Pancreas (tissue), 10 donors: Measurements from ENCODE around the gene FILIP1. TPM values are rescaled to one million over a fixed set of nuclear protein-coding genes. Genes with fewer than 3 reads are reported as not detected.
A peak's percentile ranks its signal among the peaks of the same experiment; 100 is the strongest.

Experiments
- ATAC-seq, 4 donors: fragments of 200-7000 bp; cut with Tn5 transposase; one replicate each; pipeline versions ENCODE4 v1.8.0 to v1.9.1; 2020; ENCODE audit warnings: mild to moderate bottlenecking in 4 of 4, moderate library complexity in 4 of 4
- DNase-seq, 6 donors: peaks; one replicate each; pipeline ENCODE4 v3.0.0-alpha.2; 2020
- FAIRE-seq: peaks from 2 replicates; lab custom pipeline; 2012; peaks lifted over from hg19 to GRCh38; lab: Jason Lieb, UNC
- H3K27ac ChIP-seq, 4 donors: fragments of 200-600 bp; sonication (generic); 1 replicate in 3 of 4; 2 replicates in 1 of 4; pipeline versions ENCODE4 v1.5.0 to v1.8.0; 2020
- H3K27me3 ChIP-seq, 4 donors: fragments of 200-600 bp; one replicate each; pipeline ENCODE4 v1.8.0; 2021
- H3K36me3 ChIP-seq, 3 donors: fragments of 200-600 bp; sonication (generic) in 1 of 3; one replicate each; pipeline versions ENCODE4 v1.5.0 to v1.8.0; 2020 to 2021
- H3K4me1 ChIP-seq, 3 donors: fragments of 200-600 bp; one replicate each; pipeline ENCODE4 v1.8.0; 2021
- H3K4me3 ChIP-seq, 4 donors: fragments of 200-600 bp; sonication (generic) in 2 of 4; one replicate each; pipeline versions ENCODE4 v1.5.0 to v1.8.0; 2020 to 2021
- H3K9me3 ChIP-seq, 4 donors: fragments of 200-600 bp; one replicate each; pipeline ENCODE4 v1.8.0; 2021
- CTCF ChIP-seq, 4 donors: fragments of 200-600 bp; sonication (generic) in 3 of 4; IDR thresholded peaks; one replicate each; pipeline versions ENCODE4 v1.5.0 to v1.8.0; 2021; ENCODE audit warnings: antibody characterized with exemption in 4 of 4
- WGBS, 2 donors: extraction: QIAGEN DNeasy Blood & Tissue Kit; methylation state at CpG; one replicate each; pipeline ENCODE4 v1.1.7; 2013; 5-methylcytosine and 5-hydroxymethylcytosine counted together
- intact Hi-C, 3 donors: fragments of 100-400 bp; cut with DNase I; formaldehyde crosslinking; loops; one replicate each; pipeline versions ENCODE4 v1.11.1 to v1.14.2; 2022
- microRNA-seq, 2 donors: library from miRNA; unstranded; fragments of <30 nt; microRNA quantifications; one replicate each; pipeline versions ENCODE4 to v1.1.0, GENCODE V29; 2019 to 2020
- polyA plus RNA-seq, 2 donors: library from polyadenylated mRNA; stranded (reverse); fragments of 200-250 nt; gene quantifications; one replicate each; pipeline ENCODE4 v1.2.3, GENCODE V29; 2013
- total RNA-seq, 6 donors: library from RNA; stranded (reverse); fragmentation: NEBNext Ultra II Directional in 4 of 6; extraction: Animal tissue kit (Norgen Biotek cat#: 25700) in 4 of 6; gene quantifications; one replicate each; pipeline versions ENCODE4 v1.2.1 to v1.2.4, GENCODE V29; 2021 to 2023
- donor health status: healthy with polysubstance abuse.
- donor health status: DM: no; HTN: no; CAD: no; lungs with moderate emphysema.
- donor health status: DM: no; HTN: no; CAD: no.
- donor health status: control.
- donor health status: control.
- donor health status: Bipolar disorder and iron deficiency.
- donor health status: DM: yes; HTN: yes; CAD: no.
- donor health status: DM: no; HTN: no; CAD: no.
- donor health status: DM: no; HTN: no; CAD: no.
- donor health status: DM: yes; HTN: yes; CAD: no.

The FILIP1 gene
- total and polyA plus RNA-seq, 8 donors = 0.33 to 3.6 (median 1.5) TPM

GRCh38 chr6:75243333-75244062 lies 250.1 kb downstream of the FILIP1 start, which contains the start of gene COX7A2:
TSS of gene COX7A2 (minus strand) at chr6:75243801. CDS start at chr6:75243734, 67 bp downstream.
- peak; percentile 97 for FAIRE-seq
- peak; percentile 74 to 91 (median 87) for DNase-seq
- H3K27me3 ChIP-seq = no peaks in the 10 kb centered on the region
- H3K9me3 ChIP-seq = no peaks in the 10 kb centered on the region
- peaks cover 0 to 14% (median 4%) of the 10 kb centered on the region in 3 donors for H3K4me1 ChIP-seq
- peak within 1 kb of the TSS; percentile 65 to 91 (median 82) for H3K27ac ChIP-seq
- H3K4me3 ChIP-seq = peak within 1 kb of the TSS; percentile 70 to 75 (median 72)
- TF ChIP-seq CTCF (IDR thresholded peaks at IDR 0.05) = no peak
- WGBS, 2 donors = 0 to 1% methylated on average over 36 of the region's 36 CpGs
- peak; percentile 98 to 100 (median 99) for ATAC-seq
- intact Hi-C loops = no loop called here
- H3K36me3 ChIP-seq = peaks cover 0 to 15% (median 6%) of the 10 kb centered on the region in 3 donors

Small RNAs within 50 kb of the gene (microRNA-seq; reads per million reads assigned to microRNA genes)
- gene MIR4463 = 0 reads per million in 2 donors

Other genes with a start within 250 kb of the FILIP1 start
- 100 to 1,000 TPM in 4 of 6 donors, 10 to 100 TPM in 2; 76.5 to 147 (median 125) TPM for gene COX7A2, start 250.0 kb downstream of the FILIP1 start, total RNA-seq
- 100 to 1,000 TPM; 188 to 214 TPM for gene COX7A2, start 250.0 kb downstream of the FILIP1 start, polyA plus RNA-seq
- gene TMEM30A, start 209.0 kb downstream of the FILIP1 start, total RNA-seq = 10 to 100 TPM; 61.4 to 85.5 (median 70.5) TPM
- 10 to 100 TPM; 21.2 to 44.5 TPM for gene TMEM30A, start 209.0 kb downstream of the FILIP1 start, polyA plus RNA-seq
- 10 to 100 TPM; 32.8 to 53.1 (median 41.1) TPM for gene SENP6, start 108.1 kb upstream of the FILIP1 start, total RNA-seq
- 10 to 100 TPM; 25.2 to 44.5 TPM for gene SENP6, start 108.1 kb upstream of the FILIP1 start, polyA plus RNA-seq